NT2/D1 (cell line): ENCODE measurements around the gene IKZF4.

Source experiments
- SUZ12 ChIP-seq: IDR thresholded peaks from 2 replicates; pipeline ENCODE4 v1.6.1; 2011; ENCODE audit not compliant: insufficient read length, insufficient read depth; ENCODE audit errors: extremely low read depth
- YY1 ChIP-seq: IDR thresholded peaks from 2 replicates; pipeline ENCODE4 v1.6.1; 2011; ENCODE audit not compliant: insufficient read length, insufficient read depth
- ZNF274 ChIP-seq: IDR thresholded peaks from 2 replicates; pipeline ENCODE4 v1.6.1; 2011; ENCODE audit warnings: mild to moderate bottlenecking, low read depth, low read length

GRCh38 chr12:56078931-56079722 lies 58.3 kb downstream of the IKZF4 start:
- TF ChIP-seq ZNF274 (no peak), YY1 (no peak), SUZ12 (no peak)
